ENCODE data around the gene ATP8B4. TPM values are rescaled to one million over a fixed set of nuclear protein-coding genes. Genes with fewer than 3 reads are reported as not detected.

ATP8B4 gene
- total and polyA plus RNA-seq, 3 donors from 2014 or later, result 2.4 to 6.1 (median 2.5) TPM

- no peaks in the 10 kb centered on the region for H3K9me3 ChIP-seq
- no peak for TF ChIP-seq CTCF (IDR thresholded peaks at IDR 0.05)
- no peak for TF ChIP-seq POLR2A (IDR thresholded peaks at IDR 0.05)
- 72 to 77% methylated on average over 2 of the region's 2 CpGs for WGBS, 2 donors
- H3K27ac ChIP-seq, result no peak overlapping the region
- H3K4me1 ChIP-seq, result no peaks in the 10 kb centered on the region
- DNase-seq, result no peak
- H3K27me3 ChIP-seq, result no peaks in the 10 kb centered on the region
- H3K4me3 ChIP-seq, result no peak overlapping the region
- intact Hi-C loops (cut with DNase I; ENCODE audit: low total_unique reads), result no loop called here
- H3K36me3 ChIP-seq (ENCODE audit: low read depth, missing control alignments), result no peaks in the 10 kb centered on the region
Measured at GRCh38 chr15:50077651-50078050, 41.4 kb downstream of the ATP8B4 start.

- no peak for DNase-seq
- H3K4me1 ChIP-seq, result no peaks in the 10 kb centered on the region
- no peak overlapping the region for H3K27ac ChIP-seq
- no peak overlapping the region for H3K4me3 ChIP-seq
- H3K9me3 ChIP-seq, result no peaks in the 10 kb centered on the region
- H3K27me3 ChIP-seq, result no peaks in the 10 kb centered on the region
- intact Hi-C loops (cut with DNase I; ENCODE audit: low total_unique reads), result no loop called here
- TF ChIP-seq POLR2A (IDR thresholded peaks at IDR 0.05) (no peak), CTCF (IDR thresholded peaks at IDR 0.05) (no peak)
- no peaks in the 10 kb centered on the region for H3K36me3 ChIP-seq (ENCODE audit: low read depth, missing control alignments)
Measured at GRCh38 chr15:50077176-50077575, 41.9 kb downstream of the ATP8B4 start.

GRCh38 chr15:50075319-50075718 lies 43.7 kb downstream of the ATP8B4 start:
- Histone ChIP-seq H3K9me3 (no peaks in the 10 kb centered on the region), H3K27me3 (no peaks in the 10 kb centered on the region), H3K4me3 (no peak overlapping the region), H3K36me3 (ENCODE audit: low read depth, missing control alignments) (no peaks in the 10 kb centered on the region), H3K4me1 (no peaks in the 10 kb centered on the region), H3K27ac (no peak overlapping the region)
- intact Hi-C loops (cut with DNase I; ENCODE audit: low total_unique reads), result no loop called here
- WGBS, 2 donors, result 64 to 80% methylated on average over 1 of the region's 1 CpG
- TF ChIP-seq POLR2A (IDR thresholded peaks at IDR 0.05), result no peak
- TF ChIP-seq CTCF (IDR thresholded peaks at IDR 0.05), result no peak
- DNase-seq, result no peak

GRCh38 chr15:50071551-50072258 lies 47.3 kb downstream of the ATP8B4 start:
- H3K36me3 ChIP-seq (ENCODE audit: low read depth, missing control alignments), result no peaks in the 10 kb centered on the region

More at GRCh38 chr15:50071551-50072258, 47.3 kb downstream of the ATP8B4 start:
- Histone ChIP-seq H3K4me3 (no peak overlapping the region), H3K27me3 (no peaks in the 10 kb centered on the region), H3K9me3 (no peaks in the 10 kb centered on the region), H3K27ac (no peak overlapping the region), H3K4me1 (no peaks in the 10 kb centered on the region)
- DNase-seq, result no peak
- 92 to 95% methylated on average over 1 of the region's 1 CpG for WGBS, 2 donors
- intact Hi-C loops (cut with DNase I; ENCODE audit: low total_unique reads), result no loop called here
- TF ChIP-seq CTCF (IDR thresholded peaks at IDR 0.05), result no peak
- no peak for TF ChIP-seq POLR2A (IDR thresholded peaks at IDR 0.05)

Data from testis (tissue), 3 donors.